ENCODE results near the gene NEK6.
A peak's percentile ranks its signal among the peaks of the same experiment; 100 is the strongest.

NEK6 gene

GRCh38 chr9:124290743-124291554 is 33.2 kb downstream of the NEK6 start:
- Histone ChIP-seq H4K20me1 (peaks cover 99% of the 10 kb centered on the region), H3K4me2 (peak overlapping the region; percentile 98)

GRCh38 chr9:124291801-124292396 is 34.1 kb downstream of the NEK6 start:
- peaks cover 100% of the 10 kb centered on the region for H3K4me1 ChIP-seq
- peaks cover 6% of the 10 kb centered on the region for H3K36me3 ChIP-seq
- no peaks in the 10 kb centered on the region for H3K9me3 ChIP-seq
- H3K9ac ChIP-seq, result peak overlapping the region; percentile 64; the same call in 1 of the 2 replicates
- H3K4me3 ChIP-seq, result peak overlapping the region; percentile 56
- H3K4me2 ChIP-seq, result peak overlapping the region; percentile 98
- peak overlapping the region; percentile 80 for H3K27ac ChIP-seq
- 0 out of 2 replicates have a peak, but pooled peaks have one; percentile 9 for TF ChIP-seq Cebpa-rat (IDR thresholded peaks at IDR 0.05)
- H3K27me3 ChIP-seq, result no peaks in the 10 kb centered on the region
- peaks cover 99% of the 10 kb centered on the region for H4K20me1 ChIP-seq

More at GRCh38 chr9:124290743-124291554, 33.2 kb downstream of the NEK6 start:
- peaks cover 100% of the 10 kb centered on the region for H3K4me1 ChIP-seq
- TF ChIP-seq Cebpa-rat (IDR thresholded peaks at IDR 0.05), result no peak
- H3K27ac ChIP-seq, result peak overlapping the region; percentile 80
- H3K9me3 ChIP-seq, result no peaks in the 10 kb centered on the region
- peak overlapping the region; percentile 64 for H3K9ac ChIP-seq
- H3K36me3 ChIP-seq, result peaks cover 6% of the 10 kb centered on the region
- no peaks in the 10 kb centered on the region for H3K27me3 ChIP-seq
- H3K4me3 ChIP-seq, result peak overlapping the region; percentile 56

DNA sequence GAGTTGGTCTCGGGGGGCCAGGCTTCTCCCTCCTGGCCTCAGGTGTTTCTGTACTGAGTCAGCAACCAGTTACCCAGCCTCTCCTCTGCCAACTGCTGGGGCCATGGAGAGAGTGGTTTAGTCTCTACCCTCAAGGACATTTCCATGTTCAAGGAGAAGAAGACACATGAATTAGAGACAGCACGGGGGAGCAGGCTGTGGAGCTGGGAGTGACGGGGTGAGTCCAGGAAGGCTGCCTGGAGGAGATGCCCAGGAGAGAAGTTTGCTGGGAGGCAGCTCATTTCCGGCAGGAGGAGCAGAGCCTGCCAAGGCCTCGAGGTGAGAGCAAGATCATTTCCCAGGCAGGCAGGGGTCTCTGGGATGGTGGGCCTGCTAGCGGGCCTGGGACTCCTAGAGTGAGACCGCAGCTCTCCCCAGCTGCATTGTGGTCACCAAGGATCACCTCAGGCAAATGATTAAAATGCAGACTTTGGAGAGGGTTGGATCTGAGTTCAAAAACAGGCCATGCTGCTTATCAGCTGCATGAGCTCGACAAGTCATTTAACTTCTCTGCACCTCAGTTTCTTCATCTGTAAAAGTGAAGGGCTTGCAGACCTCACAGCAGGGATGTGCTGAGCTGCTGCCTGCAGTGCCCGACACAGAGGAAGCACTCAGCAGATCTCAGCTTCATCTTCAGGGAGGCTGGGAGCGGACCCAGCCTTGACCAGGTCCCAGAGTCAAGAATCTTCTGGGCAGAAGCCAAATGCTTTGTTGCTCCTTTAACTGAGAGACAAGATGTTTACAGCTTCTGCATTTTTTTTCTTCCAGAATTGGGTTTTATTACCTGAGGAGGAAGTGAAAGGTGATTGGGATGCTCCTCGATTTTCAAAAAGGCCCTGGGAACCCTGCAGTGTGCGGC is 35.2 kb downstream of the NEK6 start:
- no peak for TF ChIP-seq Cebpa-rat (IDR thresholded peaks at IDR 0.05)

DNA sequence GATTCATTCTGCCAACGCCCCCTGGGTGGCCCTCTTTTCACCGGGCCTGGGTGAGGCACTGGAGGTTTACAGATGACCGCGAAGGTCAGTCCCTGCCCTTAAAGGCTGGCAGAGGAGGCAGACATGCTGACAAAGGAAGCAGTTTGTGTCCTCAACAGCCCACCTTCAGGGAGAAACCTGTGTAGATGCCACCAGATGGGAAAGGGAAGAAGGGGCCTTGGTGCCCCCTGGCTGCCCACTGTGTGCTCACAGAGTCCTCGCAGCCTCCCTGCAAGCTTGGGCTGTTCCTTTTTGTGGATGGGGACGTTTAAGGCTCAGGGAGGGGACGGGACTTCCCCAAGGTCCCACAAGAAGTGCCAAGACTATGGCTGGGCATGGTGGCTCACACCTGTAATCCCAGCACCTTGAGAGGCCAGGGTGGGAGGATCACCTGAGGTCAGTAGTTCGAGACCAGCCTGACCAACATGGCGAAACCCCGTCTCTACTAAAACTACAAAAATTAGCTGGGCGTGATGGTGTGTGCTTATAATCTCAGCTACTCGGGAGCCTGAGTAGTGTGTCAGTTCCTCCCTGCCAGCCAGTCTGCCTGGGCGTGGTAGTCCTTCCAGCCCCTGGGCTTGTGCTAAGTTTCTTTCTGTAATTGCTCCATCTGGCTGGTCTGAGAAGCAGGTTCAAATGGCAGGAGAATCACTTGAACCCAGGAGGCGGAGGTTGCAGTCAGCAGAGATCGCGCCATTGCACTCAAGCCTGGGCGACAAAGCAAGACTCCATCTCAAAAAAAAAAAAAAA is 36.2 kb downstream of the NEK6 start:
- Histone ChIP-seq H3K27me3 (no peaks in the 10 kb centered on the region), H3K36me3 (peaks cover 6% of the 10 kb centered on the region; the same call in 1 of the 2 replicates), H3K27ac (peak overlapping the region; percentile 28; the same call in 1 of the 2 replicates), H3K4me3 (no peak overlapping the region), H3K4me1 (peaks cover 100% of the 10 kb centered on the region), H4K20me1 (peaks cover 99% of the 10 kb centered on the region), H3K4me2 (peak overlapping the region; percentile 98), H3K9me3 (no peaks in the 10 kb centered on the region), H3K9ac (no peak overlapping the region)
- no peak for TF ChIP-seq Cebpa-rat (IDR thresholded peaks at IDR 0.05)

More for the DNA sequence above, 35.2 kb downstream of the NEK6 start:
- H3K4me1 ChIP-seq, result peaks cover 100% of the 10 kb centered on the region
- H3K36me3 ChIP-seq, result peaks cover 6% of the 10 kb centered on the region; the same call in 1 of the 2 replicates
- peak overlapping the region; percentile 98 for H3K4me2 ChIP-seq
- peaks cover 99% of the 10 kb centered on the region for H4K20me1 ChIP-seq
- H3K9me3 ChIP-seq, result no peaks in the 10 kb centered on the region
- H3K27ac ChIP-seq, result peak overlapping the region; percentile 80
- 0 out of 2 replicates have a peak overlapping the region, but pooled peaks have one; percentile 64 for H3K9ac ChIP-seq
- no peak overlapping the region for H3K4me3 ChIP-seq
- H3K27me3 ChIP-seq, result no peaks in the 10 kb centered on the region

DNA sequence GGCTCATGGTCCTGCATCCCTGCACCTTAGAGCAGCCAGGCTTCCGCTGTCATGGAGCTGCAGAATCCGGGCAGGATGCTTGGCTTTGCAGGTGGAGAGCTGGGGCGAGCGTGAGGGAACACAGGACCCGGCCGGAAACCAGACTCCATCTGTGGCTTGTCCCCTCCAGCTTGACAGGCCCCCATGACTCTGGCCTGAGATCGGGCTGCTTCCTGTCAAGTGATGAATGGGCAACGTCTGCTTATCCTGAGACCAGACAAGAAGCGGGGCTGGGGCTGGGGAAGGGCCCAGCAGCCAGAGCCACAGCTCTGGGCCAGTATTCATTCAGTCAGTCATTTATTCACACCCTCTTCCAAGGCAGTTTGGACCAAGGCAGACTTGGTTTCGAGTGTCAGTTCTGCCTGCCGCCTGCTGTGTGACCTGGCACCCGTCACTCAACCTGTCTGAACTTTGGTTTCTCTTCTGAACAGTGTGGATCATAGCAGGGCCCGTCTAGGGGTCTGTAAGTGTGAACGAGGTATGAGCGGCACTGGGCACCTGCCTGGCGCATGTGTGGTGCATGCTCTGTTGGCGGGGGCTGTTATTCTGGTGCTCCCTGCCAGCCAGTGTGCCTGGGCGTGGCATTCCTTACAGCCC is 37.5 kb downstream of the NEK6 start:
- peaks cover 100% of the 10 kb centered on the region for H3K4me1 ChIP-seq

DNA sequence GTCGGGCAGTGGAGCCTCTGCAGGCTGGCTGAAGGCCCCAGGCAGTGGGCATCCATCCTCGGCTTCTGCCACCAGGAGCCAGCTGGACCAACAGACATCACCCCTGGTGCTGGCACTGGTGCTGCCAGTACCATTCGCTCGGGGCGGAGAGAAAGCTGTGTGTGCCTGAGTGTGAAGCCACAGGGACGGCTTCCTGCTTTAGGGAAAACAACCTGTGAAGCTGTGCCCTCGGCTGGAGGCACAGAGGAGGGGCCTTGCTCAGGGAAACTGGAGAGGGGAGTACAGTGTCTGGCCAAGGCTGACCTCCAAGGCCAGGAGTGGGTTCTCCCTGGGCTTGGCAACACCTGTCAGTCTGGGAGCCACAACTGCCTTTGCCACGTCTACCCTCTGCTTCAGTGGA is 38.3 kb downstream of the NEK6 start:
- Histone ChIP-seq H3K36me3 (peaks cover 8% of the 10 kb centered on the region), H3K27ac (peak overlapping the region; percentile 36), H4K20me1 (peaks cover 100% of the 10 kb centered on the region), H3K9me3 (no peaks in the 10 kb centered on the region), H3K27me3 (no peaks in the 10 kb centered on the region), H3K4me3 (no peak overlapping the region), H3K4me2 (peak overlapping the region; percentile 98), H3K4me1 (peaks cover 100% of the 10 kb centered on the region), H3K9ac (no peak overlapping the region)
- no peak for TF ChIP-seq Cebpa-rat (IDR thresholded peaks at IDR 0.05)

More for the DNA sequence above, 37.5 kb downstream of the NEK6 start:
- H3K27me3 ChIP-seq, result no peaks in the 10 kb centered on the region
- H3K9ac ChIP-seq, result 0 out of 2 replicates have a peak overlapping the region, but pooled peaks have one; percentile 21
- no peaks in the 10 kb centered on the region for H3K9me3 ChIP-seq
- H3K36me3 ChIP-seq, result peaks cover 6% of the 10 kb centered on the region; the same call in 1 of the 2 replicates
- 0 out of 2 replicates have a peak overlapping the region, but pooled peaks have one; percentile 4 for H3K4me3 ChIP-seq
- H4K20me1 ChIP-seq, result peaks cover 100% of the 10 kb centered on the region
- H3K27ac ChIP-seq, result peak overlapping the region; percentile 27; the same call in 1 of the 2 replicates
- peak overlapping the region; percentile 98 for H3K4me2 ChIP-seq
- no peak for TF ChIP-seq Cebpa-rat (IDR thresholded peaks at IDR 0.05)

DNA sequence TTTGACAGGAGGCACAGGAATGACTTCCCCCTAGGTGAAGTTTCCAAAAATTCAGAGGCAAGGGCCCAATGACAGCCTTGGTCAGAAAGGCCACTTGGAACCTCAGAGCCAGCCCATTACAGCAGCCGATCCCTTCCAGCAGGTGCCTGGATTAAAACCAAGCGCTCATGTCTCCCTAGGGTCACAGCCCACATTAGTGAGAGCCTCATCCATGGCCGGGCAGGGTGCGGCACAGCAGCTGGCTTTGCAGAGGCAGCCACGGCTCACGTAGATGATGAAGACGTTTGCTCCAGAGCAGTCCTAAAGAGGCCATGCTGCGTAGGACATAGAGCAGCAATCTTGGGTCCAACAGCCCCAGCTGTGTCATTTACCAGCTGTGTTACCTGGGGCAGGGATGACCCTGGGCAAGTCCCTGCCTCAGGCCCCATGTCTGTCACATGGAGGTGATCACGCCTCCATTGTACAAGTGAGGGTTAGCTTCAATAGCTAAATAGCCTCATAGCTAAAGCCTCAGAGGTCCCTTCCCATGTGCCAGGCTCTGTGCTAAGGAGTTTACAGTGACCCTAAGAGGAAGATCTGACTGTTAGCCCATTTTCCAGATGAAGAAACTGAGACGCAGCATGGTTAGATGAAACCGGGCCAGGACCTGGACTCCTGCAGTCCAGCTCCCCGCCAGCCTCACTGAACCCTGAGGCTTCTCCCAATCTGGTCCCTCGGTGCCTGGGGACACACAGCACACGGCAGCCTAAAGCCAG is 39.2 kb downstream of the NEK6 start:
- H3K4me3 ChIP-seq, result no peak overlapping the region
- TF ChIP-seq Cebpa-rat (IDR thresholded peaks at IDR 0.05), result no peak
- peaks cover 16% of the 10 kb centered on the region for H3K36me3 ChIP-seq
- H3K9me3 ChIP-seq, result no peaks in the 10 kb centered on the region
- H3K27ac ChIP-seq, result no peak overlapping the region
- H3K27me3 ChIP-seq, result no peaks in the 10 kb centered on the region
- no peak overlapping the region for H3K9ac ChIP-seq
- H4K20me1 ChIP-seq, result peaks cover 100% of the 10 kb centered on the region
- H3K4me1 ChIP-seq, result peaks cover 98% of the 10 kb centered on the region
- H3K4me2 ChIP-seq, result peak overlapping the region; percentile 98

GRCh38 chr9:124297551-124297901 is 39.8 kb downstream of the NEK6 start:
- Histone ChIP-seq H3K36me3 (peaks cover 22% of the 10 kb centered on the region), H3K4me1 (peaks cover 98% of the 10 kb centered on the region), H4K20me1 (peaks cover 100% of the 10 kb centered on the region), H3K9me3 (no peaks in the 10 kb centered on the region), H3K9ac (no peak overlapping the region), H3K27ac (no peak overlapping the region), H3K27me3 (no peaks in the 10 kb centered on the region), H3K4me2 (peak overlapping the region; percentile 98), H3K4me3 (no peak overlapping the region)
- TF ChIP-seq Cebpa-rat (IDR thresholded peaks at IDR 0.05), result no peak
